Measurements from ENCODE around the gene PGS1. TPM values are rescaled to one million over a fixed set of nuclear protein-coding genes. Genes with fewer than 3 reads are reported as not detected.

The PGS1 gene
- total and polyA plus RNA-seq, 2 of the 8 experiments (the other 6 are each of a cell fraction or from before 2014, with no cell fraction given), result 46.7 to 60.0 TPM

DNA sequence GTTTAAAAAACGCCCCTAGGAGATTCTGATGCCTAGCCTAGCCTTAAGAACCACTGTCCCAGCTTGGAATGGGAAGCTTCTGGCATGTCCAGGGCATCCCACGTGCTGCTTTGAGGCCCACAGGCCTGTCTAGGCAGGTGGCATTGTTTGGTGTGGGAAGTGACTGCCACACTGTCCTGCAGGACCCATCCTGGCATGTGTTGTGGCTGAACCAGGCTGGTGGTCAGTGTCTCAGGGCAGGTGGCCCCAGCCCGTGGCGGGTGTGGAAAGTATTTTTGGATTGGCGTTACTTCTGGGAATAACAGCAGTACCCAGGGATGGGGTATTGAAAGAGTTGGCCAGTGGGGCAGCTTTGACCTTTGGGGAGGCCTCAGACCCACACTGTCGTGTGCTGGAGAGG lies 27.9 kb downstream of the PGS1 start:
- Histone ChIP-seq H3K23me2 (ENCODE audit: low read depth, low read length) (no peaks in the 10 kb centered on the region), H3K18ac (ENCODE audit: extremely low read depth, low read length) (no peak overlapping the region), H2BK20ac (ENCODE audit: low read length) (no peak overlapping the region), H3K4ac (replicated peaks; ENCODE audit: insufficient read length, low read depth, low read length) (peak overlapping the region; percentile 70), H2AK5ac (ENCODE audit: low read depth, low read length) (no peak overlapping the region), H2BK15ac (ENCODE audit: low read length) (no peak overlapping the region), H2BK12ac (ENCODE audit: low read depth, low read length) (no peak overlapping the region), H3K4me3 (ENCODE audit: extremely low read depth in 1 of 4, insufficient read depth in 2 of 4, low read depth in 3 of 4, low read length in 4 of 4) (no peak overlapping the region), H3K4me1 (replicated peaks in 1 of 4; ENCODE audit: control insufficient read depth in 3 of 4, insufficient read depth in 4 of 4, low read length in 3 of 4) (peaks cover 0 to 15% (median 8%) of the 10 kb centered on the region in 4 experiments; a peak in 5 of 7 replicates), H3K27me3 (replicated peaks in 1 of 4; ENCODE audit: control insufficient read depth in 3 of 4, extremely low read depth in 1 of 4, insufficient read depth in 3 of 4, low read length in 3 of 4) (no peaks in the 10 kb centered on the region), H2BK120ac (replicated peaks; ENCODE audit: low read depth, low read length) (no peak overlapping the region), H4K20me1 (replicated peaks in 1 of 2; ENCODE audit: control insufficient read depth in 1 of 2, insufficient read depth in 2 of 2, low read length in 2 of 2) (peaks cover 24 to 50% of the 10 kb centered on the region in 2 experiments), H4K5ac (ENCODE audit: insufficient read length, low read depth, low read length) (no peak overlapping the region), H3K79me1 (ENCODE audit: low read depth, low read length) (peaks cover 13% of the 10 kb centered on the region), H3K9me3 (ENCODE audit: insufficient read depth in 2 of 2, low read depth in 1 of 2, low read length in 1 of 2) (no peaks in the 10 kb centered on the region), H3K79me2 (ENCODE audit: control insufficient read depth in 1 of 2, insufficient read depth in 2 of 2, low read length in 2 of 2) (peaks cover 0 to 75% of the 10 kb centered on the region in 2 experiments; a peak in 2 of 4 replicates), H4K91ac (replicated peaks; ENCODE audit: insufficient read length, low read length) (no peak overlapping the region), H3K4me2 (ENCODE audit: insufficient read depth in 1 of 2, low read depth in 2 of 2, low read length in 2 of 2) (no peak overlapping the region), H3K27ac (ENCODE audit: low read depth, low read length) (no peak overlapping the region), H3K14ac (ENCODE audit: insufficient read length) (no peak overlapping the region), H2BK5ac (ENCODE audit: low read depth, low read length) (peak overlapping the region; percentile 66), H3K9ac (replicated peaks in 1 of 4; ENCODE audit: extremely low read depth in 1 of 4, low read depth in 3 of 4, low read length in 3 of 4) (no peak overlapping the region), H4K8ac (ENCODE audit: extremely low read depth, insufficient read depth, low read length) (no peak overlapping the region), H3K23ac (ENCODE audit: insufficient read length) (no peak overlapping the region), H3K56ac (replicated peaks; ENCODE audit: insufficient read length, low read depth, low read length) (no peak overlapping the region), H2AFZ (ENCODE audit: low read length) (no peak overlapping the region), H3K36me3 (ENCODE audit: control insufficient read depth in 2 of 4, insufficient read depth in 4 of 4, low read length in 3 of 4) (peaks cover 14 to 30% (median 28%) of the 10 kb centered on the region in 4 experiments)
- ChIA-PET CTCF (ENCODE audit: partially characterized antibody) (interaction anchor here (0.6 to 6.5 kb wide), 6 partner anchors 10 to 269 kb away, joined by 3 to 28 read pairs (median 7); no protein-coding TSS in a partner anchor), POLR2A (ENCODE audit: partially characterized antibody) (interaction anchor here (0.9 to 1.7 kb wide), 3 partner anchors 9 to 24 kb away, joined by 3 to 6 read pairs (median 5); no protein-coding TSS in a partner anchor)
- WGBS, 2 experiments (ENCODE audit: extremely low coverage in 1 of 2, insufficient coverage in 1 of 2, insufficient read length in 1 of 2, insufficient replicate concordance in 2 of 2, low coverage in 1 of 2, low lambda C conversion rate in 2 of 2, missing lambda C conversion rate in 1 of 2), result 91% methylated on average over 6 of the region's 6 CpGs; no CpG with 5 or more reads in 1 of the 2 experiments
- FAIRE-seq (no peak), DNase-seq (ENCODE audit: low read depth in 1 of 2, low spot score in 2 of 2) (no peak)
- TF ChIP-seq GABPA (IDR thresholded peaks at IDR 0.05; ENCODE audit: borderline replicate concordance, insufficient read depth, low read length) (no peak), SP2 (IDR thresholded peaks at IDR 0.05; ENCODE audit: low read length) (no peak), SP1 (IDR thresholded peaks at IDR 0.05; ENCODE audit: low read depth, low read length) (no peak), SAP30 (IDR thresholded peaks at IDR 0.05; ENCODE audit: insufficient read depth, insufficient replicate concordance, low read length) (no peak), SRF (IDR thresholded peaks at IDR 0.05; ENCODE audit: low read depth, low read length) (no peak), EP300 (IDR thresholded peaks at IDR 0.05; ENCODE audit: borderline replicate concordance in 1 of 2, low read depth in 2 of 2, low read length in 2 of 2) (no peak)
